ENCODE measurements around the gene PCDHGC5. TPM values are rescaled to one million over a fixed set of nuclear protein-coding genes. Genes with fewer than 3 reads are reported as not detected.

Gene PCDHGC5
- total RNA-seq, 1 experiment from 2014 or later, result 3.4 TPM

DNA sequence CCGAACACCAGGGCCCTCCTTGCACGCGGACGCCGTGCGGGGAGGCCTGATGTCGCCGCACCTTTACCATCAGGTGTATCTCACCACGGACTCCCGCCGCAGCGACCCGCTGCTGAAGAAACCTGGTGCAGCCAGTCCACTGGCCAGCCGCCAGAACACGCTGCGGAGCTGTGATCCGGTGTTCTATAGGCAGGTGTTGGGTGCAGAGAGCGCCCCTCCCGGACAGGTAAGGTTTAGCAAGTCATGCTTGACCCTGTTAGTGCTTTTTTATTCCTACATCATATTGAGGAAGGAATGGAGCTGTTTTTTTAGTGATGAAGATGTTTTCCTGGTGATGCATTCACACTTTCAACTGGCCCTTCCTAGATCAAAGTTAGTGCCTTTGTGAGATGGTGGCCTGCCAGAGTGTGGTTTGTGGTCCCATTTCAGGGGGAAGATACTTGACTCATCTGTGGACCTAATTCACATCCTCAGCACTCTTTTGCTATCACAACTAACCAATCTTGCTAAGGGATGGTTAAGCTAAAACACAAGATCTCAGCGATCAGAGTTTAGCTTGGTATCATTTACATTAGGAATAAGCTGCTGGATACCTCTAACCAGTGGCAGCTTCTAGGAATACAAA is 10.4 kb upstream of the PCDHGC5 start:
- no peak for DNase-seq (ENCODE audit: low spot score)
- H3K27me3 ChIP-seq (replicated peaks; ENCODE audit: insufficient read depth, low read depth, low read length, poor library complexity), result no peaks in the 10 kb centered on the region
- peaks cover 40% of the 10 kb centered on the region for H3K4me1 ChIP-seq (ENCODE audit: insufficient read depth, low read length, poor library complexity, severe bottlenecking)
- no TSS peak for BruUV-seq (replicated peaks)
- TF ChIP-seq, protein P1, sequence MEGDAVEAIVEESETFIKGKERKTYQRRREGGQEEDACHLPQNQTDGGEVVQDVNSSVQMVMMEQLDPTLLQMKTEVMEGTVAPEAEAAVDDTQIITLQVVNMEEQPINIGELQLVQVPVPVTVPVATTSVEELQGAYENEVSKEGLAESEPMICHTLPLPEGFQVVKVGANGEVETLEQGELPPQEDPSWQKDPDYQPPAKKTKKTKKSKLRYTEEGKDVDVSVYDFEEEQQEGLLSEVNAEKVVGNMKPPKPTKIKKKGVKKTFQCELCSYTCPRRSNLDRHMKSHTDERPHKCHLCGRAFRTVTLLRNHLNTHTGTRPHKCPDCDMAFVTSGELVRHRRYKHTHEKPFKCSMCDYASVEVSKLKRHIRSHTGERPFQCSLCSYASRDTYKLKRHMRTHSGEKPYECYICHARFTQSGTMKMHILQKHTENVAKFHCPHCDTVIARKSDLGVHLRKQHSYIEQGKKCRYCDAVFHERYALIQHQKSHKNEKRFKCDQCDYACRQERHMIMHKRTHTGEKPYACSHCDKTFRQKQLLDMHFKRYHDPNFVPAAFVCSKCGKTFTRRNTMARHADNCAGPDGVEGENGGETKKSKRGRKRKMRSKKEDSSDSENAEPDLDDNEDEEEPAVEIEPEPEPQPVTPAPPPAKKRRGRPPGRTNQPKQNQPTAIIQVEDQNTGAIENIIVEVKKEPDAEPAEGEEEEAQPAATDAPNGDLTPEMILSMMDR (conservative IDR thresholded peaks at IDR 0.05; ENCODE audit: low read depth, low read length), result peak; percentile 35; the same call in 1 of the 2 replicates
- TF ChIP-seq EZH2 (IDR thresholded peaks at IDR 0.05; ENCODE audit: borderline replicate concordance, low read depth, low read length, poor library complexity, severe bottlenecking), result no peak
- ChIA-PET POLR2A (ENCODE audit: low non-redundant PET) (no interaction called here), CTCF (no interaction called here)
- intact Hi-C loops (cut with micrococcal nuclease; ENCODE audit: unreplicated experiment), result loop anchor here (5.0 kb wide), 1 partner anchor 34 kb away; no protein-coding TSS in a partner anchor
- H3K36me3 ChIP-seq (ENCODE audit: insufficient read depth, low read length, poor library complexity, severe bottlenecking), result no peaks in the 10 kb centered on the region
- no peaks in the 10 kb centered on the region for H3K9me3 ChIP-seq (ENCODE audit: low read depth, low read length, poor library complexity, severe bottlenecking)
- no peak overlapping the region for H3K27ac ChIP-seq (ENCODE audit: low read depth, low read length, poor library complexity, severe bottlenecking)
- peak overlapping the region; percentile 80 for H3K4me3 ChIP-seq (ENCODE audit: low read depth, low read length, poor library complexity, severe bottlenecking)

DNA sequence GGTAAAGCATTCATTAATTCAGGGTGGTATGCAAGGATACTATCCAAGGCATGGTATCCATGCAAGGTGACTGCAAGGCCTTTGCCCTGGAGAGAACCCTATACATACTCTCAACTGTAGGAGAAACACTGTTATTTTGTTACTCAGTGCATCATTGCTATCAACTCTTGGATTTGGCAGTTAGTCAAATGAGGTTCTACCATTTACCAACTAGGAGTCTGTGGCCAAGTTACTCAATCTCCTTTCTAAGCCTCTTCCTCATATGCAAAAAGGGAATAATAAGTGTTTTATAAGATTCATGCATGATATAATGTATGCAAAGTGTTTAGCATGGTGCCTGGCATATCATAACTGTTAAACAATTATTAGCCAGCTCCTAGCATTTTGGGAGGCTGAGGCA is 9.1 kb upstream of the PCDHGC5 start:
- Histone ChIP-seq H3K4me3 (ENCODE audit: low read depth, low read length, poor library complexity, severe bottlenecking) (no peak overlapping the region), H3K9me3 (ENCODE audit: low read depth, low read length, poor library complexity, severe bottlenecking) (no peaks in the 10 kb centered on the region), H3K4me1 (ENCODE audit: insufficient read depth, low read length, poor library complexity, severe bottlenecking) (peaks cover 49% of the 10 kb centered on the region), H3K27me3 (replicated peaks; ENCODE audit: insufficient read depth, low read depth, low read length, poor library complexity) (no peaks in the 10 kb centered on the region), H3K27ac (ENCODE audit: low read depth, low read length, poor library complexity, severe bottlenecking) (no peak overlapping the region), H3K36me3 (ENCODE audit: insufficient read depth, low read length, poor library complexity, severe bottlenecking) (no peaks in the 10 kb centered on the region)
- intact Hi-C loops (cut with micrococcal nuclease; ENCODE audit: unreplicated experiment), result loop anchor here (5.0 kb wide), 1 partner anchor 33 kb away; no protein-coding TSS in a partner anchor
- no peak for TF ChIP-seq EZH2 (IDR thresholded peaks at IDR 0.05; ENCODE audit: borderline replicate concordance, low read depth, low read length, poor library complexity, severe bottlenecking)
- TF ChIP-seq, protein P1 (conservative IDR thresholded peaks at IDR 0.05; ENCODE audit: low read depth, low read length), result no peak
- POLR2A ChIA-PET (ENCODE audit: low non-redundant PET), result no interaction called here
- DNase-seq (ENCODE audit: low spot score), result no peak
- CTCF ChIA-PET, result no interaction called here
- BruUV-seq (replicated peaks), result no TSS peak

DNA sequence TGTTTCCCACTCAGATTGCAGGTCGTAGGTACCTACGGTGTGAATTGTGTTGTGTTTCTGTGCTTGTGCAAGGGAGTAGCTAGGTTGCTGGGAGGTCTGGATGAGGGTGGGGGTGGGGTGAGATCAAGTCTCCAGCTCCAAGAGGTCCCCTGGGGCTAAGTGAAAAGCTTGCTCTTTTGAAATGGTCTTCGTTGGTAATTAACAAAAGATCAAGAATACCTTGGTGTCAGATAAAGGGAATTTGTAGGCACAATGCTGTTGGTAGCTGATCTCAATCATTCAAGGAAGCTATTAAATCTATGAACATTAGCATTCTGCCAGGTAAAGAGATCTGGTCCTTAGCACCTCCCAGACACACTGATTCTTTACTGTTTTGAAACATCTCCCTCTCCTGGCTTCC is 5.0 kb upstream of the PCDHGC5 start:
- POLR2A ChIA-PET (ENCODE audit: low non-redundant PET), result interaction anchor here (0.5 kb wide), 1 partner anchor 8 kb away, joined by 3 read pairs; the partner anchor contains the start of gene PCDHGC3
- DNase-seq (ENCODE audit: low spot score), result no peak
- intact Hi-C loops (cut with micrococcal nuclease; ENCODE audit: unreplicated experiment), result no loop called here
- H3K36me3 ChIP-seq (ENCODE audit: insufficient read depth, low read length, poor library complexity, severe bottlenecking), result peaks cover 3% of the 10 kb centered on the region
- H3K4me1 ChIP-seq (ENCODE audit: insufficient read depth, low read length, poor library complexity, severe bottlenecking), result peaks cover 41% of the 10 kb centered on the region
- H3K9me3 ChIP-seq (ENCODE audit: low read depth, low read length, poor library complexity, severe bottlenecking), result no peaks in the 10 kb centered on the region
- H3K4me3 ChIP-seq (ENCODE audit: low read depth, low read length, poor library complexity, severe bottlenecking), result no peak overlapping the region
- CTCF ChIA-PET, result no interaction called here
- BruUV-seq (replicated peaks), result no TSS peak
- no peaks in the 10 kb centered on the region for H3K27me3 ChIP-seq (replicated peaks; ENCODE audit: insufficient read depth, low read depth, low read length, poor library complexity)
- TF ChIP-seq EZH2 (IDR thresholded peaks at IDR 0.05; ENCODE audit: borderline replicate concordance, low read depth, low read length, poor library complexity, severe bottlenecking), result no peak
- TF ChIP-seq, protein P1 (conservative IDR thresholded peaks at IDR 0.05; ENCODE audit: low read depth, low read length), result no peak
- H3K27ac ChIP-seq (ENCODE audit: low read depth, low read length, poor library complexity, severe bottlenecking), result no peak overlapping the region
